Osteocyte (in vitro differentiated cells): ENCODE results near the gene METTL27. TPM values are rescaled to one million over a fixed set of nuclear protein-coding genes. Genes with fewer than 3 reads are reported as not detected.

Experiments
- DNase-seq: peaks from one replicate; pipeline ENCODE4 v3.0.0; 2021; ENCODE audit warnings: mixed read lengths; ENCODE audit not compliant: unreplicated experiment; ENCODE audit errors: extremely low spot score
- H3K27ac Mint-ChIP-seq: one replicate; pipeline ENCODE4 v1.8.0; 2021; ENCODE audit warnings: mild to moderate bottlenecking, mixed read lengths; ENCODE audit not compliant: unreplicated experiment
- H3K27me3 Mint-ChIP-seq: one replicate; pipeline ENCODE4 v1.8.0; 2021; ENCODE audit warnings: mixed read lengths; ENCODE audit not compliant: unreplicated experiment
- H3K36me3 Mint-ChIP-seq: one replicate; pipeline ENCODE4 v1.8.0; 2021; ENCODE audit warnings: mixed read lengths; ENCODE audit not compliant: unreplicated experiment
- H3K4me1 Mint-ChIP-seq: one replicate; pipeline ENCODE4 v1.8.0; 2021; ENCODE audit warnings: mixed read lengths; ENCODE audit not compliant: unreplicated experiment
- H3K4me3 Mint-ChIP-seq: one replicate; pipeline ENCODE4 v1.8.0; 2021; ENCODE audit warnings: mild to moderate bottlenecking, moderate library complexity, mixed read lengths; ENCODE audit not compliant: unreplicated experiment
- H3K9me3 Mint-ChIP-seq: one replicate; pipeline ENCODE4 v1.8.0; 2021; ENCODE audit warnings: mixed read lengths; ENCODE audit not compliant: unreplicated experiment
- total RNA-seq: library from RNA; stranded (reverse); gene quantifications from 2 replicates; pipeline ENCODE4 v1.2.1, GENCODE V29; 2021
- TF ChIP-seq, protein P1 (sequence below): fragments of 200-600 bp; sonication (generic); IDR thresholded peaks from 2 replicates; pipeline ENCODE4 v1.5.0; 2021; ENCODE audit warnings: antibody characterized with exemption, mild to moderate bottlenecking, moderate library complexity

The METTL27 gene
- total RNA-seq, 1 donor from 2014 or later, result 2.2 TPM

DNA sequence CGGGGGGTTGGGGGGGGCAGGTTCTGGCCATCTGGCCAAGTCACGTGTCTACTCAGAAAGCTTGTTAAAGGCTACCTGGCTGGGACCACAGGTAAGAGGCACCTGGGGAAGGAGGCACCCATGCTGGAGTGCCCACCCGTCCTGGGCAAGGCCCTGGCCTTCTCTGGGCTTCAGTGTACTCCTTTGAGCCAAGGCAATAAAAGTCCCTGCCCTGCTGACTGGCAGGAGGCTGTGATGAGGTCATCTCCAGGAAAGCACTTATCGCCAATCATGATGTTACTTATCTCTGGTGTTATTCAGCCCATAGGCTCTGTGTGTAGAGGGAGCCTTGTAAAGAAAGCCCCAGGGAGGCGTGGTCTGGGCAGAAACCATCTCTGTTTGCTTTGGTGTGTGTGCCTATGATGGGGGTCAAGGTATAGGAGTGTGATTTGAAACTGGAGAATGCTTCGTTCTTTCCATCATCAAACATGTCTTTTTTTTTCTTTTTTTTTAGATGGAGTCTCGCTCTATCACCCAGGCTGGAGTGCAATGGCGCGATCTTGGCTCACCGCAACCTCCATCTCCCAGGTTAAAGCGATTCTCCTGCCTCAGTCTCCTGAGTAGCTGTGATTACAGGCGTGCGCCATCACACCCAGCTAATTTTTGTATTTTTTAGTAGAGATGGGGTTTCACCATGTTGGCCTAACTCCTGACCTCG, 14.1 kb downstream of the METTL27 start:
- TF ChIP-seq, protein P1, sequence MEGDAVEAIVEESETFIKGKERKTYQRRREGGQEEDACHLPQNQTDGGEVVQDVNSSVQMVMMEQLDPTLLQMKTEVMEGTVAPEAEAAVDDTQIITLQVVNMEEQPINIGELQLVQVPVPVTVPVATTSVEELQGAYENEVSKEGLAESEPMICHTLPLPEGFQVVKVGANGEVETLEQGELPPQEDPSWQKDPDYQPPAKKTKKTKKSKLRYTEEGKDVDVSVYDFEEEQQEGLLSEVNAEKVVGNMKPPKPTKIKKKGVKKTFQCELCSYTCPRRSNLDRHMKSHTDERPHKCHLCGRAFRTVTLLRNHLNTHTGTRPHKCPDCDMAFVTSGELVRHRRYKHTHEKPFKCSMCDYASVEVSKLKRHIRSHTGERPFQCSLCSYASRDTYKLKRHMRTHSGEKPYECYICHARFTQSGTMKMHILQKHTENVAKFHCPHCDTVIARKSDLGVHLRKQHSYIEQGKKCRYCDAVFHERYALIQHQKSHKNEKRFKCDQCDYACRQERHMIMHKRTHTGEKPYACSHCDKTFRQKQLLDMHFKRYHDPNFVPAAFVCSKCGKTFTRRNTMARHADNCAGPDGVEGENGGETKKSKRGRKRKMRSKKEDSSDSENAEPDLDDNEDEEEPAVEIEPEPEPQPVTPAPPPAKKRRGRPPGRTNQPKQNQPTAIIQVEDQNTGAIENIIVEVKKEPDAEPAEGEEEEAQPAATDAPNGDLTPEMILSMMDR, result no peak
- no peaks in the 10 kb centered on the region for H3K36me3 Mint-ChIP-seq
- no peak overlapping the region for H3K27ac Mint-ChIP-seq
- H3K9me3 Mint-ChIP-seq, result no peaks in the 10 kb centered on the region
- no peaks in the 10 kb centered on the region for H3K27me3 Mint-ChIP-seq
- H3K4me1 Mint-ChIP-seq, result peaks cover 16% of the 10 kb centered on the region
- DNase-seq, result no peak
- H3K4me3 Mint-ChIP-seq, result no peak overlapping the region

DNA sequence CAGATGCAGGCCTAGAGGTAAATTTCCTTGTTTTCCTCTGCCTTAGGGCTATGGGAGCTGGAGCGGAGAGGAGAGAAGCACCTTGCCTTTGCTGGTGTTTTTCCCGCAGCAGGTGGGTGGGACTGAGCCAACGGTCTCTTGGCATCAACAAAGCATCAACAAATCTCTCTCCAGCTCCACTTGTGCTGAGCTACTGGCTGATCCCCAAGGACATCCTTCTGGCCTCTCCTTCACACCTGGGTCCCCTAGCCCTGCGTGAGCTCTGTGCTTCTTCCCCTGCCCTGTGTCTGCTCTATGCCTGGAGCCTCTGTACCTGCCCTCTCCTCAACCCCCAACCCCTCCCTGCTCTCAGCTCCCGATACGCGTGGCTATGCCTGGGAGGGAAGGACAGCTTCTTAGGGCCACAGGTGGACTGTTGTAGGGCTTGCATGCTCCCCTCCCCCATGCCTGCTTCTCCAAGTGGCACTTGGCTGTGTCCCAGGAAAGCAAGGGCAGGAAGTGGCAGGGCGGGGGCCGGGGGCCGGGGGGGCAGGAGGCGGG, 14.7 kb downstream of the METTL27 start:
- no peak for DNase-seq
- TF ChIP-seq, protein P1, result no peak
- H3K36me3 Mint-ChIP-seq, result no peaks in the 10 kb centered on the region
- H3K4me3 Mint-ChIP-seq, result no peak overlapping the region
- no peaks in the 10 kb centered on the region for H3K9me3 Mint-ChIP-seq
- H3K27me3 Mint-ChIP-seq, result no peaks in the 10 kb centered on the region
- no peak overlapping the region for H3K27ac Mint-ChIP-seq
- peaks cover 22% of the 10 kb centered on the region for H3K4me1 Mint-ChIP-seq

DNA sequence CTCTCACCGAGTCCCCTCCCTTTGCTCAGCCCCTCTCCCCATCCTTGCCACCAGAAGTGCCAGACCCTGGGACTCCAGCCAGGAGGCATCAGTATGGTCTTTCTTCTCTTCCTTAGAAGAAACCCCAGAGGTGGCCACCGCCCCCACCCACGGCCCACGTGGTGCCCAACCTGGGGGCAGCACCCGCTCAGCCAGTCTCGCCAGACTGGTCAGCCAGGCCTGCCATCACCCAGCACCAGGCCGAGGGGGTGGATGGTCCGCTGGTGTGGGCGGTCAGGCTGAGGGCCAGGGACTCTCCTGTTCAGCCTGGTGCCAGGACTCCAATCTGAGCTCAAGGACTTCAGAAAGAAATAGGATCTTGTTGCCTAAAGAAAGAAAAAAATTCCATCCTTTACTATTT, 17.3 kb downstream of the METTL27 start:
- no peaks in the 10 kb centered on the region for H3K36me3 Mint-ChIP-seq
- no peak overlapping the region for H3K27ac Mint-ChIP-seq
- peaks cover 30% of the 10 kb centered on the region for H3K4me1 Mint-ChIP-seq
- TF ChIP-seq, protein P1, result no peak
- no peaks in the 10 kb centered on the region for H3K9me3 Mint-ChIP-seq
- DNase-seq, result no peak
- no peak overlapping the region for H3K4me3 Mint-ChIP-seq
- no peaks in the 10 kb centered on the region for H3K27me3 Mint-ChIP-seq

DNA sequence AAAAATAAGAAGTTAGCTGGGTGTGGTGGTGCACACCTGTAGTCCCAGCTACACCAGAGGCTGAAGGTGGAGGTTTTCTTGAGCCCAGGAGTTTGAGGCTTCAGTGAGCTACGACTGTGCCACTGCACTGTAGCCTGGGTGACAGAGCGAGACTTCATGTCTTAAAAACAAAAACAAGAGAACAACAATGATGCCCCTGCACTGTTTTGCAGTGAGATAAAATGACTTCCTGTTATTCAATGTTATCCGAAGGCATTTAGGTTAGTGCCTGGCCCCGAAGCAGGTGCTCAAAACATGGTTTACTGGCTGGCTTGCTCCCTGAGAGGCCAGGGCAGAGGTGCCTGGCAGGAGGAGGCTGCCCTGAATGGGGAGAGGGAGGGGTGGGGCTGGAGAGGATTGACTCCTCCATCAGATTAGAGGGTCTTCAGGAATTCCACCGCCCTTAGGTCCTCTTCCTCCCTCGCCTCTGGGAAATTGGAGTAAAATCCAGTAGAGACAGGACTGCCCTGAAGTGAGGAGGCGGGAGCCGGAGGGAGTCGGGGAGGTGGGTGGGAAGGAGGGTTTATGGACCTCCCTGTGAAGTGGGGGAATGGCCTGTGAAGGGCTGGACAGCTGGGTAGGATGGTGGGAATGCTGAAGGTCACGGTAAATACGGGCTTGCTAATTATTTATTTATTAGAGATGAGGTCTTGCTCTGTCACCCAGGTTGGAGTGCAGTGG, 18.3 kb downstream of the METTL27 start:
- Mint-ChIP-seq H3K9me3 (no peaks in the 10 kb centered on the region), H3K27ac (no peak overlapping the region), H3K4me1 (peaks cover 30% of the 10 kb centered on the region), H3K36me3 (no peaks in the 10 kb centered on the region), H3K27me3 (no peaks in the 10 kb centered on the region), H3K4me3 (no peak overlapping the region)
- no peak for DNase-seq
- TF ChIP-seq, protein P1, result no peak

DNA sequence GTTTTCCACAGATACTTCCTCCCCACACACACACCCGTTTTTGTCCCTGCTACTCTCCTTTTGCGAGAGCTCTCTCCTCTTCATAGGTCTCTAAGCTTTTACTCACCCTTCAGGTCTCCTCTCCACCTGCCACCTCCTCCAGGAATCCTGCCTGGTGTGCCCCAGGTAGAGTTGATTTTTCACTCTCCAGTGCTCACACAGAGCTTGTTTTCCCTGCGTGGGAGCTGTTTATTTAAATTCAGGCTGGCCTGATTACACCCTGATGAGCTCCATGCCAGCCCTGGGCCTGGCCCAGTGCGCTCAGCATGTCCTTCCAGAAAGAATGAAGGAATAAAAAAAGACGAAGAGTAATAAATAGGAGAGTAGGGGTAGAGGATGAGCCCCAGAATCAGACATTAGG, 19.1 kb downstream of the METTL27 start:
- DNase-seq, result no peak
- H3K27ac Mint-ChIP-seq, result peak overlapping the region; percentile 39
- H3K27me3 Mint-ChIP-seq, result no peaks in the 10 kb centered on the region
- TF ChIP-seq, protein P1, result no peak
- H3K4me3 Mint-ChIP-seq, result no peak overlapping the region
- no peaks in the 10 kb centered on the region for H3K9me3 Mint-ChIP-seq
- peaks cover 26% of the 10 kb centered on the region for H3K4me1 Mint-ChIP-seq
- H3K36me3 Mint-ChIP-seq, result no peaks in the 10 kb centered on the region
